A673 (cell line): ENCODE results near the gene MRPL44. TPM values are rescaled to one million over a fixed set of nuclear protein-coding genes. Genes with fewer than 3 reads are reported as not detected.

ENCODE experiments used
- BruUV-seq: library from RNA; stranded (reverse); fragments of 400-500 nt; replicated peaks from 2 replicates; lab custom pipeline; 2021; lab: Mats Ljungman, UMichigan
- CTCF ChIA-PET: fragments of 300-600 bp; sonication (Branson Sonifier 250); formaldehyde crosslinking; loops from one replicate; lab custom pipeline; 2022; ENCODE audit warnings: antibody characterized with exemption; lab: Charles Lee
- POLR2A ChIA-PET: fragments of 300-600 bp; sonication (Branson Sonifier 250); formaldehyde crosslinking; loops from one replicate; lab custom pipeline; 2022; ENCODE audit warnings: antibody characterized with exemption; ENCODE audit not compliant: low non-redundant PET; lab: Charles Lee
- DNase-seq: peaks from one replicate; pipeline ENCODE4 v3.0.0-alpha.2; 2015; ENCODE audit warnings: low spot score
- H3K27ac ChIP-seq: fragments of 200-600 bp; sonication (generic); 2 replicates; pipeline ENCODE4 v1.5.1; 2016; ENCODE audit warnings: mixed run types, low read depth, mild to moderate bottlenecking, mixed read lengths, antibody characterized with exemption, low read length; ENCODE audit not compliant: poor library complexity, severe bottlenecking
- H3K27me3 ChIP-seq: fragments of 200-600 bp; sonication (generic); replicated peaks from 2 replicates; pipeline ENCODE4 v1.6.1; 2017; ENCODE audit warnings: mixed run types, low read depth, mild to moderate bottlenecking, mixed read lengths, antibody characterized with exemption, low read length; ENCODE audit not compliant: insufficient read depth, poor library complexity
- H3K36me3 ChIP-seq: fragments of 200-600 bp; sonication (generic); 2 replicates; pipeline ENCODE4 v1.6.1; 2016; ENCODE audit warnings: mixed run types, mild to moderate bottlenecking, mixed read lengths, antibody characterized with exemption, low read length; ENCODE audit not compliant: insufficient read depth, poor library complexity, severe bottlenecking
- H3K4me1 ChIP-seq: fragments of 200-600 bp; sonication (generic); 2 replicates; pipeline ENCODE4 v1.6.1; 2017; ENCODE audit warnings: mixed run types, mild to moderate bottlenecking, mixed read lengths, antibody characterized with exemption, low read length; ENCODE audit not compliant: insufficient read depth, poor library complexity, severe bottlenecking
- H3K4me3 ChIP-seq: fragments of 200-600 bp; sonication (generic); 2 replicates; pipeline ENCODE4 v1.5.1; 2016; ENCODE audit warnings: low read depth, mixed run types, mild to moderate bottlenecking, mixed read lengths, low read length; ENCODE audit not compliant: poor library complexity, severe bottlenecking
- H3K9me3 ChIP-seq: fragments of 200-600 bp; sonication (generic); 2 replicates; pipeline ENCODE4 v1.6.1; 2016; ENCODE audit warnings: mixed run types, low read depth, mild to moderate bottlenecking, mixed read lengths, antibody characterized with exemption, low read length; ENCODE audit not compliant: poor library complexity, severe bottlenecking
- EZH2 ChIP-seq: fragments of 200-600 bp; sonication (generic); IDR thresholded peaks from 2 replicates; pipeline ENCODE4 v1.6.1; 2017; ENCODE audit warnings: borderline replicate concordance, low read depth, mild to moderate bottlenecking, mixed read lengths, antibody characterized with exemption, low read length; ENCODE audit not compliant: poor library complexity, severe bottlenecking
- intact Hi-C: fragments of 100-400 bp; cut with micrococcal nuclease; formaldehyde crosslinking; loops from one replicate; pipeline ENCODE4 v1.10.0; 2022; ENCODE audit not compliant: unreplicated experiment
- total RNA-seq: library from RNA; stranded (reverse); gene quantifications from 2 replicates; pipeline ENCODE4 v1.2.3, GENCODE V29; 2021
- TF ChIP-seq, protein P1 (sequence below): fragments of 300-800, 200-600 bp; sonication (generic); conservative IDR thresholded peaks from 2 replicates; pipeline ENCODE4 v1.5.1; 2017; ENCODE audit warnings: low read depth, mild to moderate bottlenecking, antibody characterized with exemption, low read length, moderate library complexity, mixed read lengths

MRPL44 gene
- total RNA-seq, 1 experiment from 2014 or later, result 38.3 TPM

DNA sequence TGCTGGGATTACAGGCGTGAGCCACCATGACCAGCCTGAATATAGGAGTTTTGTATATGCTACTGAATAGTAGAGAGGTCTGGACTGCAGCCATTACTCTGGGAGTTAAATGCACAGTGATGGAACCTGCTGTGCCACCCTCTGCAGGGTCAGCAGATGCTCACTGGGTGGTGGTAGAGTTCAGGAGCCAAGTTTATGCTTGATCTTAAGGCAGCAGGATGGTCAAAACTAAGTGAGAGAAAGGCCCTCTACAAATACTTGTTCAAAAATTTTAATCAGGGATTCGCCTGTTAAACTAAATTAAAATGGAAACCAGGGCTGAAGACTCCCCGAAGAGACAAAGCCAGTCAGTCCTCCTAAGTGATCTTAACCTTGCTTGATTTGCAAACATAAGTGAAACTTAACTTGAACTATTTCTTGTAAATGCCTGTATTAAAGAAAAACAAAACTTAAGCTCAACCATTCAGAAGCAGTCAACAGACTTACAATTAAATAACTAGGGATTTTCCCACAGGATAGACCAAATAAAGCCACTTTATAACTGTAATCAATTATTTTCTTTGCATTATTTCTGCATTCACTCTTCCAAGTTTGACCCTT is 7.9 kb upstream of the MRPL44 start:
- ChIA-PET CTCF (no interaction called here), POLR2A (no interaction called here)
- no peaks in the 10 kb centered on the region for H3K9me3 ChIP-seq
- no peak overlapping the region for H3K27ac ChIP-seq
- H3K4me3 ChIP-seq, result no peak overlapping the region
- TF ChIP-seq, protein P1, sequence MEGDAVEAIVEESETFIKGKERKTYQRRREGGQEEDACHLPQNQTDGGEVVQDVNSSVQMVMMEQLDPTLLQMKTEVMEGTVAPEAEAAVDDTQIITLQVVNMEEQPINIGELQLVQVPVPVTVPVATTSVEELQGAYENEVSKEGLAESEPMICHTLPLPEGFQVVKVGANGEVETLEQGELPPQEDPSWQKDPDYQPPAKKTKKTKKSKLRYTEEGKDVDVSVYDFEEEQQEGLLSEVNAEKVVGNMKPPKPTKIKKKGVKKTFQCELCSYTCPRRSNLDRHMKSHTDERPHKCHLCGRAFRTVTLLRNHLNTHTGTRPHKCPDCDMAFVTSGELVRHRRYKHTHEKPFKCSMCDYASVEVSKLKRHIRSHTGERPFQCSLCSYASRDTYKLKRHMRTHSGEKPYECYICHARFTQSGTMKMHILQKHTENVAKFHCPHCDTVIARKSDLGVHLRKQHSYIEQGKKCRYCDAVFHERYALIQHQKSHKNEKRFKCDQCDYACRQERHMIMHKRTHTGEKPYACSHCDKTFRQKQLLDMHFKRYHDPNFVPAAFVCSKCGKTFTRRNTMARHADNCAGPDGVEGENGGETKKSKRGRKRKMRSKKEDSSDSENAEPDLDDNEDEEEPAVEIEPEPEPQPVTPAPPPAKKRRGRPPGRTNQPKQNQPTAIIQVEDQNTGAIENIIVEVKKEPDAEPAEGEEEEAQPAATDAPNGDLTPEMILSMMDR, result no peak
- TF ChIP-seq EZH2, result no peak
- H3K4me1 ChIP-seq, result peaks cover 28% of the 10 kb centered on the region
- no peaks in the 10 kb centered on the region for H3K27me3 ChIP-seq
- no TSS peak for BruUV-seq
- DNase-seq, result no peak
- no peaks in the 10 kb centered on the region for H3K36me3 ChIP-seq
- intact Hi-C loops, result no loop called here

DNA sequence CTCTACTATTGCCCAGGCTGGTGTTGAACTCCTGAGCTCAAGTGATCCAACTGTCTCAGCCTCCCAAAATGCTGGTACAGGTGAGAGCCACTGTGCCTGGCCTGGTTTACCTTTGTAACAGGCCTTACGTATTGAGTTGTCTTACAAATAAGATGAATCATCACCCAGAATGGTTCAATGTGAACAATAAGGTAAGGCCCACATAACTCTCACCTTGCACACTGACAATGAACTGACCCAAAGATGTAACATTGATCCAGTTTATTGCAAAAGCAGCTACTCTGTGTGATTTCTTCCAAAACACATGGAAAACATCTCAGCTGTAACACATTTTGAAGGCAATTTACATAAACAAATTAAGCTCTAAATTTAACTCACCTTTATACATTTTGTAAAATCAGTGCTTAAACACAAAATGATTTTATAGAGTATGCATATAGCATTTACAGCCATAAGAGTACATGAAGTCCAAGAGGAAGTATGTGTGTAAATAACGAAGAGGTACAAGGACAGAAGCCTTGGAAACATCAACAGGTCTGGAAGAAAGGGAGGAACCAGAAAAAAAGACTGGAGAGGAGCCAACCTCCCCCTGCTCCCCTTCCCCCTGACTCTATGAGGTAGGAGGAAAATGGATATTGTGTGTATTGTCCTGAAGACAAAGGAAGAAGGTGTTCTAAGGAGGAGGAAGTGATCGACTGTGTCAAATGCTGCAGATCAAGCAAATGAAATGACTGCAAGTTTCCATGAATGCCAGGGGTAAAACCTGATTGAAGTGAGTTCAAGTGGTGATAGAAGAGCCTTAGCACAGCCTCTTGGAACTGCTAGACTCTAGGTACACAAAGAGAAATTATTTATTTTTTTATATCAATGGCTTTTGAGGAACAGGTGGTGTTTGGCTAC is 6.6 kb upstream of the MRPL44 start:
- H3K9me3 ChIP-seq, result no peaks in the 10 kb centered on the region
- DNase-seq, result no peak
- ChIA-PET POLR2A (interaction anchor here (0.5 kb wide), 1 partner anchor 899 kb away, joined by 5 read pairs; the partner anchor contains the start of gene KCNE4), CTCF (no interaction called here)
- H3K4me1 ChIP-seq, result peaks cover 24% of the 10 kb centered on the region
- no peak overlapping the region for H3K27ac ChIP-seq
- no peak overlapping the region for H3K4me3 ChIP-seq
- TF ChIP-seq, protein P1, result no peak
- no peak for TF ChIP-seq EZH2
- H3K27me3 ChIP-seq, result no peaks in the 10 kb centered on the region
- BruUV-seq, result no TSS peak
- intact Hi-C loops, result no loop called here
- no peaks in the 10 kb centered on the region for H3K36me3 ChIP-seq

DNA sequence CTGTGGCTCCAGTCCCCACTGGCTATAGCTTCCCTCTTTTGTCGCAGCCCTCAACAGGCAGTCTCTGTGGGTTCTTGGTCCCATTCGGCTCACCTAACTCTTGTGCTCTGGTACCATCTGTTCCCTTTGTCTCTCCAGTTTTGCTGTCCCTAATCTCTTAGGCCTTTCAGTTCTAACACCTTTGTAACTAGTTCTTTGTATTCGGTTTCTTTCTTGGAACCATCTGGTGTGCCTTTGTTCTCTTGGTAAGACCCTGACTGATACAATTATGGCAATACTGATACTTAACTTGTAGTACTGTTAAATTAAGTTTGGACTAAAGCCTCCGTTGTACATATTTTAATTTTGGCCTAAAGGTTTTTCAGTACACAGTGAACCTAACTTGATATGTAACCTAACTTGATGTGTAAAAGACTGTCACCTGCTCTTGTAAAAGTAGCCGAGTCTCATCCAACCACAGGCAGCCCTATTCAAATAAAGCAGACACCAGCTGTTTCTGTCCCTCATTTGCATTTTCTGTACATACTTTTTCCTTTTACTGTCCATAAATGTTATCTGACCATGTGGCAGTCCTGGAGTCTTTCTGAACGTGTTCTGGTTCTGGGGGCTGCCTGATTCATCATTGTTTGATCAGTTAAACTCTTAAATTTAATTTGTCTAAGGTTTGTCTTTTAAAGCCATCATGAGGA is 4.8 kb upstream of the MRPL44 start:
- CTCF ChIA-PET, result no interaction called here

More for the DNA sequence above, 4.8 kb upstream of the MRPL44 start:
- Histone ChIP-seq H3K27me3 (no peaks in the 10 kb centered on the region), H3K4me3 (no peak overlapping the region), H3K4me1 (peaks cover 28% of the 10 kb centered on the region), H3K9me3 (no peaks in the 10 kb centered on the region), H3K36me3 (no peaks in the 10 kb centered on the region), H3K27ac (no peak overlapping the region)
- DNase-seq, result no peak
- intact Hi-C loops, result no loop called here
- BruUV-seq, result no TSS peak
- POLR2A ChIA-PET, result no interaction called here
- no peak for TF ChIP-seq EZH2
- TF ChIP-seq, protein P1, result no peak
